RWPE1 (cell line): Measurements from ENCODE around the gene MYO18A.

Source experiments
- CTCF ChIA-PET: fragments of 350-600 bp; sonication (Branson Sonifier 250); formaldehyde crosslinking; extraction: SDS; loops from one replicate; lab custom pipeline; 2021; lab: Yijun Ruan, JAX
- POLR2A ChIA-PET: fragments of 400-600 bp; formaldehyde crosslinking; extraction: SDS; loops from one replicate; lab custom pipeline; 2020; ENCODE audit warnings: antibody characterized with exemption; ENCODE audit not compliant: low non-redundant PET; lab: Yijun Ruan, JAX
- DNase-seq: peaks from one replicate; pipeline ENCODE4 v3.0.0; 2012; ENCODE audit warnings: low spot score
- H3K27ac ChIP-seq: fragments of 450-650 bp; 2 replicates; pipeline ENCODE4 v1.5.1; 2017
- CTCF ChIP-seq: fragments of 450-650 bp; conservative IDR thresholded peaks from 2 replicates; pipeline ENCODE4 v1.5.1; 2017; ENCODE audit warnings: low read depth, mild to moderate bottlenecking

The MYO18A gene

GRCh38 chr17:29189355-29189754 lies 9.2 kb upstream of the MYO18A start:
- POLR2A ChIA-PET = no interaction called here
- no peak for DNase-seq
- H3K27ac ChIP-seq = no peak overlapping the region
- CTCF ChIA-PET = interaction anchor here (1.0 kb wide), 1 partner anchor 9 kb away, joined by 3 read pairs; the partner anchor contains the start of gene MYO18A
- no peak for TF ChIP-seq CTCF

GRCh38 chr17:29181226-29181625 lies 1.0 kb upstream of the MYO18A start:
- CTCF ChIA-PET = interaction anchor here (2.4 to 6.9 kb wide), 2 partner anchors 32 to 38 kb away, joined by 13 to 81 read pairs; no protein-coding TSS in a partner anchor
- TF ChIP-seq CTCF = no peak
- no peak for DNase-seq
- POLR2A ChIA-PET = no interaction called here
- peak overlapping the region; percentile 94 for H3K27ac ChIP-seq

- no peak for DNase-seq
- CTCF ChIA-PET = interaction anchor here (0.6 to 6.9 kb wide), 7 partner anchors 9 to 194 kb away, joined by 3 to 81 read pairs (median 7); no protein-coding TSS in a partner anchor
- POLR2A ChIA-PET = no interaction called here
- H3K27ac ChIP-seq = peak overlapping the region; percentile 94
- TF ChIP-seq CTCF = no peak
These were observed 576 bp upstream of the MYO18A start for GRCh38 chr17:29180788-29181160.

- DNase-seq = peak; percentile 83
- no peak for TF ChIP-seq CTCF
- ChIA-PET POLR2A (interaction anchor here (0.7 to 1.2 kb wide), 7 partner anchors 13 to 113 kb away, joined by 3 to 17 read pairs (median 3); no protein-coding TSS in a partner anchor), CTCF (interaction anchor here (0.6 to 6.9 kb wide), 13 partner anchors 8 to 111 kb away, joined by 3 to 81 read pairs (median 4); no protein-coding TSS in a partner anchor)
- H3K27ac ChIP-seq = peak overlapping the region; percentile 94
These were observed 765 bp downstream of the MYO18A start for GRCh38 chr17:29179232-29180033.

- peak overlapping the region; percentile 94 for H3K27ac ChIP-seq
- CTCF ChIA-PET = interaction anchor here (0.9 to 6.9 kb wide), 3 partner anchors 30 to 41 kb away, joined by 3 to 81 read pairs (median 13); no protein-coding TSS in a partner anchor
- TF ChIP-seq CTCF = no peak
- DNase-seq = peak; percentile 84
- POLR2A ChIA-PET = interaction anchor here (0.7 to 1.2 kb wide), 6 partner anchors 14 to 114 kb away, joined by 3 to 4 read pairs (median 3); no protein-coding TSS in a partner anchor
These were observed 1.4 kb downstream of the MYO18A start for GRCh38 chr17:29178750-29179231.

GRCh38 chr17:29177871-29178749 lies 2.1 kb downstream of the MYO18A start:
- ChIA-PET POLR2A (interaction anchor here (0.7 kb wide), 1 partner anchor 114 kb away, joined by 4 read pairs; no protein-coding TSS in a partner anchor), CTCF (interaction anchor here (6.9 kb wide), 1 partner anchor 29 kb away, joined by 81 read pairs; no protein-coding TSS in a partner anchor)
- no peak for TF ChIP-seq CTCF
- no peak for DNase-seq
- peak overlapping the region; percentile 94 for H3K27ac ChIP-seq
